GM23248 (cell line): Measurements from ENCODE around the gene CACNB3.

Source experiments
- EZH2 ChIP-seq: fragments of 200-600 bp; sonication (generic); IDR thresholded peaks from 2 replicates; pipeline ENCODE4 v1.6.1; 2018; ENCODE audit warnings: antibody characterized with exemption, mild to moderate bottlenecking; ENCODE audit not compliant: insufficient read depth, poor library complexity, severe bottlenecking
- EZH2phosphoT487 ChIP-seq: fragments of 200-600 bp; sonication (generic); IDR thresholded peaks from 2 replicates; pipeline ENCODE4 v1.6.1; 2018; ENCODE audit warnings: antibody characterized with exemption, moderate library complexity, mild to moderate bottlenecking, low read depth; ENCODE audit not compliant: insufficient read depth

DNA sequence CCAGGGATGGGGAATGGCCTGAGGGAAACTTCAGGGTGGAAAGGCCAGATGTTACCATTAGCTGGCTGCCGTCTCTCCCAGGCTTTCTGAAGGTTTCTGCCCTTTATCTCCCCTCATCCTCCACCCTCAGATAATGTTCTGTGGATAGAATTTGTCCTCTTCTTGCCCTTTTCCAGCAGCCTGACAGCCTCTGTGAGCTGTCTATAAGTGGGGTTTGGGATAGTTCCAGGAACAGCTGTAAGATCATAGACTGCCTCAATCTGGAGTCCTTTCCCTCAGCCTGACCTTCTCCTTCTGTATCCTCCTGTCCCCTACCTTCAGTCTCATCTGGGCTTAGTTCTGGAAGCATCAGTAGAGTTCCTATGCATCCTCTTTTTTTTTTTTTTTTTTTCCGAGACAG lies 50.2 kb downstream of the CACNB3 start:
- TF ChIP-seq EZH2, result no peak
- no peak for TF ChIP-seq EZH2phosphoT487
